Transverse colon (tissue), 4 donors: ENCODE results near the gene ZC3H4. TPM values are rescaled to one million over a fixed set of nuclear protein-coding genes. Genes with fewer than 3 reads are reported as not detected.

Experiments used
- DNase-seq: peaks from one replicate; pipeline ENCODE4 v3.0.0-alpha.2; 2019
- H3K27ac ChIP-seq, 4 donors: fragments of 200-600 bp; sonication (generic); 2 replicates each; pipeline ENCODE4 v1.5.1; 2016 to 2018; ENCODE audit warnings: inconsistent platforms in 4 of 4
- H3K27me3 ChIP-seq: fragments of 200-600 bp; sonication (generic); 2 replicates; pipeline ENCODE4 v1.5.1; 2017; ENCODE audit warnings: inconsistent platforms
- H3K36me3 ChIP-seq, 4 donors: fragments of 200-600 bp; sonication (generic); 2 replicates each; pipeline ENCODE4 v1.5.1; 2017 to 2019; ENCODE audit warnings: inconsistent platforms in 4 of 4
- H3K4me1 ChIP-seq, 4 donors: fragments of 200-600 bp; sonication (generic); 2 replicates each; pipeline ENCODE4 v1.5.1; 2017 to 2020; ENCODE audit warnings: inconsistent platforms in 4 of 4
- H3K4me3 ChIP-seq, 4 donors: fragments of 200-600 bp; sonication (generic); 1 replicate in 1 of 4; 2 replicates in 3 of 4; pipeline versions ENCODE4 v1.5.1 to v1.6.1; 2017 to 2019; ENCODE audit warnings: inconsistent platforms in 4 of 4
- H3K9me3 ChIP-seq, 2 donors: fragments of 200-600 bp; sonication (generic); 2 replicates each; pipeline ENCODE4 v1.5.1; 2017 to 2019; ENCODE audit warnings: inconsistent platforms in 2 of 2
- EP300 ChIP-seq: sonication (generic); formaldehyde crosslinking; IDR thresholded peaks from one replicate; pipeline ENCODE4 v1.6.1; 2017; ENCODE audit warnings: antibody characterized with exemption, low read depth
- POLR2A ChIP-seq: fragments of 450-650 bp; IDR thresholded peaks from one replicate; pipeline ENCODE4 v1.6.1; 2016; ENCODE audit warnings: antibody characterized with exemption, mild to moderate bottlenecking, moderate library complexity
- POLR2AphosphoS5 ChIP-seq, 3 donors: sonication (generic); formaldehyde crosslinking; IDR thresholded peaks; one replicate each; pipeline ENCODE4 v1.6.1; 2016; ENCODE audit warnings: antibody characterized with exemption in 3 of 3
- WGBS, 2 donors: methylation state at CpG; one replicate each; pipeline ENCODE4 v1.1.5; 2018; ENCODE audit warnings: low coverage in 1 of 2; 5-methylcytosine and 5-hydroxymethylcytosine counted together
- in situ Hi-C, 4 donors: fragments of 200-750 bp; cut with MboI; loops; one replicate each; pipeline versions ENCODE4 v1.15.0 to v1.15.1; 2017; ENCODE audit warnings: low sequenced_read_pairs in 3 of 4, low pct_ligation_motif_present in 1 of 4, low pct_unique_long_range_greater_than_20kb in 1 of 4
- intact Hi-C: fragments of 100-400 bp; cut with DNase I; formaldehyde crosslinking; loops from one replicate; pipeline ENCODE4 v1.15.1; 2023; ENCODE audit warnings: low total_unique reads
- total RNA-seq, 4 donors: library from RNA; depleted of rRNA; stranded (reverse); fragments of >200 nt; gene quantifications; one replicate each; pipeline ENCODE4 v1.1.0, GENCODE V29; 2016
- TF ChIP-seq, protein P1 (sequence below), 5 experiments: fragments of 200-600 bp in 3 of 5; fragments of 450-650 bp in 2 of 5; sonication (generic) in 3 of 5; IDR thresholded peaks; 1 replicate in 2 of 5; 2 replicates in 3 of 5; pipeline ENCODE4 v1.5.1; 2016 to 2017; ENCODE audit warnings: antibody characterized with exemption in 5 of 5, inconsistent platforms in 3 of 5, mild to moderate bottlenecking in 2 of 5, moderate library complexity in 1 of 5

The ZC3H4 gene
- total RNA-seq, 4 donors from 2014 or later = 25.4 to 32.2 (median 28.0) TPM

DNA sequence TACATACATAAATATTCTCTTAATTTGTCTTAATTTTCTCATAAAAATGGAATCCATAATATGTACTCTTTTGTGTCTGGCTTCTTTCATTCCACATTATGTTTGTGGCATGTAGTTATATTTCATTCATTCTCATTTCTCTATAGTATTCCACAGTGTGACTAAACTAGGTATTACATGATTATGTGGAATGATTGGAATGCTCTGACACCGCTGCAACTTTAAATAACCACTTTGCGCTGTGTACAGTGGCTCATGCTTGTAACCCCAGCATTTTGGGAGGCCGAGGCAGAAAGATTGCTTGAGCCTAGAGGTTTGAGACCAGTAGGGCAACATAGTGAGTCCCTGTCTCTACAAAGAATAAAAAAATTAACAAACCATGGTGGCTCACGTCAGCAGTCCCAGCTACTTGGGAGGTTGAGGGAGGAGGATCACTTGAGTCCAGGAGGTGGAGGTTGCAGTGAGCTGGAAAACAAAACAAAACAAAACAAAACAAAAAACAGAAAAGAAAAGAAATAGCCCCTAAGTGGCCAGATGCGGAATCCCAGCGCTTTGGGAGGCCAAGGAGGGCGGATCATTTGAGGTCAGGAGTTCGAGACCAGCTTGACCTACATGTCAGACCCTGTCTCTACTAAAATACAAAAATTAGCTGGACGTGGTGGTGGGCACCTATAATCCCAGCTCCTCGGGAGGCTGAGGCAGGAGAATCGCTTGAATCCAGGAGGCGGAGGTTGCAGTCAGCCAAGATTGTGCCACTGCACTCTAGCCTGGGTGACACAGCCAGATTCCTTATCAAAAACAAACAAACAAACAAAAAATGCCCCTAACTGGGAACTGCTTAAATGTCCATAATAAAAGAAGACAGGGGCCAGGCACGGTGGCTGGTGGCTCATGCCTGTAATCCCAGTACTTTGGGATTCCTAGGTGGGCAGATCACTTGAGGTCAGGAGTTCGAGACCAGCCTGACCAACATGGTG lies 9.1 kb upstream of the ZC3H4 start:
- TF ChIP-seq, protein P1, sequence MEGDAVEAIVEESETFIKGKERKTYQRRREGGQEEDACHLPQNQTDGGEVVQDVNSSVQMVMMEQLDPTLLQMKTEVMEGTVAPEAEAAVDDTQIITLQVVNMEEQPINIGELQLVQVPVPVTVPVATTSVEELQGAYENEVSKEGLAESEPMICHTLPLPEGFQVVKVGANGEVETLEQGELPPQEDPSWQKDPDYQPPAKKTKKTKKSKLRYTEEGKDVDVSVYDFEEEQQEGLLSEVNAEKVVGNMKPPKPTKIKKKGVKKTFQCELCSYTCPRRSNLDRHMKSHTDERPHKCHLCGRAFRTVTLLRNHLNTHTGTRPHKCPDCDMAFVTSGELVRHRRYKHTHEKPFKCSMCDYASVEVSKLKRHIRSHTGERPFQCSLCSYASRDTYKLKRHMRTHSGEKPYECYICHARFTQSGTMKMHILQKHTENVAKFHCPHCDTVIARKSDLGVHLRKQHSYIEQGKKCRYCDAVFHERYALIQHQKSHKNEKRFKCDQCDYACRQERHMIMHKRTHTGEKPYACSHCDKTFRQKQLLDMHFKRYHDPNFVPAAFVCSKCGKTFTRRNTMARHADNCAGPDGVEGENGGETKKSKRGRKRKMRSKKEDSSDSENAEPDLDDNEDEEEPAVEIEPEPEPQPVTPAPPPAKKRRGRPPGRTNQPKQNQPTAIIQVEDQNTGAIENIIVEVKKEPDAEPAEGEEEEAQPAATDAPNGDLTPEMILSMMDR (IDR thresholded peaks at IDR 0.05) = no peak
- TF ChIP-seq EP300 (no peak), POLR2AphosphoS5 (IDR thresholded peaks at IDR 0.05) (no peak), POLR2A (no peak)
- 82 to 92% methylated on average over 2 to 14 of the region's 14 CpGs for WGBS, 2 donors
- in situ Hi-C loops (loop anchor here in 1 of 4 donors (10.0 kb wide), 1 partner anchor 48 kb away; no protein-coding TSS in a partner anchor), intact Hi-C loops (loop anchor here (5.0 kb wide), 2 partner anchors 45 to 1125 kb away; no protein-coding TSS in a partner anchor)
- Histone ChIP-seq H3K4me3 (no peak overlapping the region), H3K27ac (peak overlapping the region in 1 of 4 donors; percentile 37), H3K36me3 (no peaks in the 10 kb centered on the region), H3K27me3 (no peaks in the 10 kb centered on the region), H3K4me1 (peaks cover 0 to 9% (median 5%) of the 10 kb centered on the region in 4 donors), H3K9me3 (no peaks in the 10 kb centered on the region)
- DNase-seq = no peak

DNA sequence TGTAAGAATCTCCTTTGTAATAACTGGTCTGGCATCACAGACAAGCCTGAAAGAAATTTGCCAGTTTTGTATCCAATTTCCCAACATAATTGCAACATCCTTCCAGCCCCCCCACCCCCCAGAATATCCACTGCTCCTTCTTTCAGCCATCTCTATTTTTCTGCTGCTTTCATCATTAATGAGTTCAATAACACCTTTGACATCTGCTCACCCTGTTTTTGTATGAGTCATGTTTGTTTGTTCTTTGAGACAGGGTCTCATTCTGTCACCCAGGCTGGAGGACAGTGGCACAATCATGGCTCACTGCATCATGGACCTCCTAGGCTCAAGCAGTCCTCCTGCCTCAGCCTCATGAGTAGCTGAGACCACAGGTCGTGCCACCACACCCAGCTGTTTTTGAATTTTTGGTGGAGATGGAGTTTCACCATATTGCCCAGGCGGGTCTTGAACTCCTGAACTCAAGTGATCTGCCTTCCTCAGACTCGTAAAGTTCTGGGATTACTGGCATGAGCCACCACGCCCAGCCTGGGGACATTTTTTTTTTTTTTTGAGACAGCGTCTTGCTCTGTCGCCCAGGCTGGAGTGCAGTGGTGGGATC lies 7.0 kb upstream of the ZC3H4 start:
- no peak overlapping the region for H3K27ac ChIP-seq
- no peak for DNase-seq
- H3K36me3 ChIP-seq = no peaks in the 10 kb centered on the region
- H3K9me3 ChIP-seq = no peaks in the 10 kb centered on the region
- 54 to 78% methylated on average over 3 to 6 of the region's 6 CpGs for WGBS, 2 donors
- peaks cover 0 to 9% (median 5%) of the 10 kb centered on the region in 4 donors for H3K4me1 ChIP-seq
- intact Hi-C loops = loop anchor here (5.0 kb wide), 2 partner anchors 43 to 1127 kb away; no protein-coding TSS in a partner anchor
- no peaks in the 10 kb centered on the region for H3K27me3 ChIP-seq
- in situ Hi-C loops = loop anchor here in 1 of 4 donors (10.0 kb wide), 1 partner anchor 46 kb away; no protein-coding TSS in a partner anchor
- no peak overlapping the region for H3K4me3 ChIP-seq
- TF ChIP-seq POLR2A = no peak
- TF ChIP-seq POLR2AphosphoS5 (IDR thresholded peaks at IDR 0.05) = no peak
- TF ChIP-seq EP300 = no peak
- TF ChIP-seq, protein P1 (IDR thresholded peaks at IDR 0.05) = no peak

DNA sequence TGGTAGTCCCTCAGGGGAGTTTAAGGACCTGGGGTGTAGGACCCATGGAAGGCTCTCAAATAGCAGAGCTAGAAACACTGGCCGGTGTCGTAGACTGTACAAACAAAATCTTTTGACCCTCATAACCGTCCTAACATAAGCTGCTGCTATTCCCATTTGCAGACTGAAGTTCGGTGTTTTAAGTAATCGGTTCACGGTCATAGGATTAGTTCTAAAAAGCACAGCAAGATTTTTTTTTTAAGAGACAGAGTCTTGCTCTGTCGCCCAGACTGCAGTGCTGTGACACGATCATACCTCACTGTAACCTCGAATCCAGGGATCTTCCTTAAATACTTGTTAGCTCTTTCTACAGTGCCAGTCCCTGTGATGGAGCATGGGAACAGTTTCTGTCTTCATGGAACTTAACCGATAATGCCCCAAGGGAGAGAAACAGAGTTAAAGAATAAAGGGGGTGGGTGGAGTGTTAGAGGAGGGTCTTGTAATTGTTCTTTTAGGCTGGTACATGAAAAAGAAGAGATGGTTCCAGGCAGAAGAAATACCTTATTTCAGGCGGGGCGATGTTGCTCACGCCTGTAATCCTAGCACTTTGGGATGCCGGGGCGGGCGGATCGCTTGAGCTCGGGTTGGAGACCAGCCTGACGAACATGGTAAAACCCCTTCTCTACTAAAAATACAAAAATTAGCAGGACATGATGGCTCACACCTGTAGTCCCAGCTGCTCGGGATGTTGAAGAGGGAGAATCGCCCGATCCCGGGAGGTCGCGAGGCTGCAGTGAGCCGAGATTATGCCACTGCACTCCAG lies 475 bp upstream of the ZC3H4 start:
- Histone ChIP-seq H3K9me3 (no peaks in the 10 kb centered on the region), H3K4me3 (peak overlapping the region; percentile 1 to 96 (median 83)), H3K27me3 (no peaks in the 10 kb centered on the region), H3K27ac (peak overlapping the region; percentile 97 to 100 (median 100)), H3K4me1 (peaks cover 14 to 23% (median 21%) of the 10 kb centered on the region in 4 donors), H3K36me3 (no peaks in the 10 kb centered on the region)
- DNase-seq = no peak
- 45 to 53% methylated on average over 8 to 26 of the region's 26 CpGs for WGBS, 2 donors
- no peak for TF ChIP-seq EP300
- TF ChIP-seq, protein P1 (IDR thresholded peaks at IDR 0.05) = no peak
- TF ChIP-seq POLR2AphosphoS5 (IDR thresholded peaks at IDR 0.05) = no peak
- TF ChIP-seq POLR2A = no peak
- intact Hi-C loops (no loop called here), in situ Hi-C loops (no loop called here)
